Measurements from ENCODE around the gene PHACTR2. TPM values are rescaled to one million over a fixed set of nuclear protein-coding genes. Genes with fewer than 3 reads are reported as not detected.

PHACTR2 gene
- total RNA-seq, 4 donors from 2014 or later: 25.4 to 31.8 (median 26.1) TPM

DNA sequence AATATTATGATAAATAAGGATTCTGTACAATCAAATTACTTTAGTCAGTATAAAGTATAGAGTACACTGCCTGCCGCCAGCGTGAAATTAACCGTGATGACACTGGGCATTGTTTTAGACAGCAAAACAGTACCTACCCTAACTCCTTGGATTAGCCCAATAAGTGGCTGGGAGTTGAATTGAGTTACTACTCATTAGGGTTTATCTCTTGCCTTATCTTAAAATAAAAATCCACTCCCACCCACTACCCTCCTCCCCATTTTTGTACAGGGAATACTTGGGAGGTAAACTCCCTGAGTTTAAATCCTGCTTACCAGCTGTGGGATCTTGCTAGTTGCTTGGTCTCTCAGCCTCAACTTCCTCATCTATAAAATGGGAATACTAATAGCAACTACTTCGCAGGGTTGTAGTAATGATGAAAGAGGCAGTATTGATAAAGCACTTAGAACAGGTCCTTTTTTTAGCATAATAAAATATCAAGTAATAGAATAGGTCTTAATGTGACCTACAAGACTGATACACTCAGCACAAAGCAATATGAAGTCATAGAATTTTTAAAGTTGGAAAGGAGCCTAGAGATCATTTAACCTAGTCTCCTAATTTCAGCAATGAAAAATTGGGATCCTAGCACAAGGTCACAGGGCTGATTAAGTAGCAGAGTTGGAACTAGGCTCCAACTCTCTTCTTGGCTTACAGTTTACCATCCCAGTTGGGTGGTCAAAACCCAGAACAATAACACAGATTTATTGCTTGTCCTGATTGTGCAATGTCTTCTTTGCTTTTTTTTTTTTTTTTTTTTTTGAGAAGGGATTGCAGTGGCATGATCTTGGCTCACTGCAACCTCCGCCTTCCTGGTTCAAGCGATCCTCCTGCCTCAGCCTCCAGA is 23.8 kb downstream of the PHACTR2 start:
- in situ Hi-C loops (cut with MboI; ENCODE audit: low sequenced_read_pairs in 4 of 4): no loop called here
- Histone ChIP-seq H3K4me3 (no peak overlapping the region), H3K36me3 (no peaks in the 10 kb centered on the region), H3K4me1 (peaks cover 37 to 44% of the 10 kb centered on the region in 2 donors), H3K9me3 (no peaks in the 10 kb centered on the region), H3K27ac (peak overlapping the region; percentile 18 to 52 (median 36)), H3K27me3 (no peaks in the 10 kb centered on the region)
- TF ChIP-seq POLR2A (IDR thresholded peaks at IDR 0.05): no peak
- TF ChIP-seq, protein P1, sequence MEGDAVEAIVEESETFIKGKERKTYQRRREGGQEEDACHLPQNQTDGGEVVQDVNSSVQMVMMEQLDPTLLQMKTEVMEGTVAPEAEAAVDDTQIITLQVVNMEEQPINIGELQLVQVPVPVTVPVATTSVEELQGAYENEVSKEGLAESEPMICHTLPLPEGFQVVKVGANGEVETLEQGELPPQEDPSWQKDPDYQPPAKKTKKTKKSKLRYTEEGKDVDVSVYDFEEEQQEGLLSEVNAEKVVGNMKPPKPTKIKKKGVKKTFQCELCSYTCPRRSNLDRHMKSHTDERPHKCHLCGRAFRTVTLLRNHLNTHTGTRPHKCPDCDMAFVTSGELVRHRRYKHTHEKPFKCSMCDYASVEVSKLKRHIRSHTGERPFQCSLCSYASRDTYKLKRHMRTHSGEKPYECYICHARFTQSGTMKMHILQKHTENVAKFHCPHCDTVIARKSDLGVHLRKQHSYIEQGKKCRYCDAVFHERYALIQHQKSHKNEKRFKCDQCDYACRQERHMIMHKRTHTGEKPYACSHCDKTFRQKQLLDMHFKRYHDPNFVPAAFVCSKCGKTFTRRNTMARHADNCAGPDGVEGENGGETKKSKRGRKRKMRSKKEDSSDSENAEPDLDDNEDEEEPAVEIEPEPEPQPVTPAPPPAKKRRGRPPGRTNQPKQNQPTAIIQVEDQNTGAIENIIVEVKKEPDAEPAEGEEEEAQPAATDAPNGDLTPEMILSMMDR (IDR thresholded peaks at IDR 0.05 in 4 of 5, conservative IDR thresholded peaks at IDR 0.05 in 1 of 5): no peak
- no peak for DNase-seq
- peak; percentile 59 to 60 for ATAC-seq
- intact Hi-C loops (cut with DNase I; ENCODE audit: low total_unique reads): no loop called here

DNA sequence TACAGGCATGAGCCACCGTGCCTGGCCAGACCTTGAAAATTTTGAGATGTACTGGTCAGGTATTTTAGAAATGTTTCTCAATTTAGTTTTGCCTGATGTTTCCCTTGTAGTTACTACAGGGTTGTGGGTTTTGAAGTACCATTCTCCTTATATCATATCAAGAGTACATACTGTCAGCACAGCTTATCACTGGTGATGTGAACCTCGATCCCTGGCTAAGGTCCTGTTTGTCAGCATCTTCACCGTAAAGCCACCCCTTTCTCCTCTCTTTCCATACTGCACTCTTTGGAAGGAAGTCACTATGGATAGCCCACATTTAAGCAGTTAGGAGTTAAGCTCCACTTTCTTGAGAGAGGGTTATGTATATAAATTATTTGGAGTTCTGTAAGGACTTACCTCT is 27.8 kb downstream of the PHACTR2 start:
- Histone ChIP-seq H3K27ac (no peak overlapping the region), H3K36me3 (no peaks in the 10 kb centered on the region), H3K4me3 (no peak overlapping the region), H3K27me3 (no peaks in the 10 kb centered on the region), H3K4me1 (peaks cover 2 to 16% of the 10 kb centered on the region in 2 donors), H3K9me3 (no peaks in the 10 kb centered on the region)
- intact Hi-C loops (cut with DNase I; ENCODE audit: low total_unique reads): no loop called here
- TF ChIP-seq POLR2A (IDR thresholded peaks at IDR 0.05): no peak
- TF ChIP-seq, protein P1 (IDR thresholded peaks at IDR 0.05 in 4 of 5, conservative IDR thresholded peaks at IDR 0.05 in 1 of 5): no peak
- in situ Hi-C loops (cut with MboI; ENCODE audit: low sequenced_read_pairs in 4 of 4): no loop called here
- no peak for ATAC-seq
- DNase-seq: no peak

DNA sequence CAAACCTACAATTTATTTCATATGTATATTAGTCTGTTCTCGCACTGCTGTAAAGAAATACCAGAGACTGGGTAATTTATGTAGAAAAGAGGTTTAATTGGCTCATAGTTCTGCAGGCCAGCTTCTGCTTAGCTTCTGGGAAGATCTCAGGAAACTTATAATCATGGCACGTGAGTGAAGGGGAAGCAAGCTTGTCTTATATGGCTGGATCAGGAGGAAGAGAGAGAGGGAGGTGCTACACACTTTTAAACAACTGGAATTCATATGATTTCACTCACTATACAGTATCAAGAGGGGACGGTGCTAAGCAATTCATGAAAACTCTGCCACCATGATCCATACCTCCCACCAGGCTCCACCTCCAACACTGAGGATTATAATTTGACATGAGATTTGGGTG is 29.9 kb downstream of the PHACTR2 start:
- no peak overlapping the region for H3K4me3 ChIP-seq
- intact Hi-C loops (cut with DNase I; ENCODE audit: low total_unique reads): no loop called here

DNA sequence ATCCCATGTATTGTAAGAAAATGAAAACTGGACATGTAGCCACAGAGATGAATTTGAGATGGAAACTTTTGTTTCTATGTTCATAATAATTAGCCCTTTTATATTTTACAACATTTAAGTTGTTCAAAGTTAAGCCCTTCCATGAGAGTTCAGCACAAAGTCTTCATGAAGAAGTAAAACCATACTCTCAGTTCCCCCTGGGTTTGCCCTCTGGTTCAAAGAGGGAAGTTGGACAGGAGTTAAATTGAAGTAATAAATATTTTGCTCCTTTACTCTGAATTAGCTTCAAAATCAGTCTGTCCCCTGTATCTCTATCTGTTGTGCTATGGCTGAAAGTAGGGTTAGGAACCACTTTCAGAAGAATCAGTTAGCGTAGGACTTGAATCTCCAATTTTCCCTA is 31.1 kb downstream of the PHACTR2 start:
- Histone ChIP-seq H3K27ac (no peak overlapping the region), H3K4me3 (no peak overlapping the region), H3K36me3 (no peaks in the 10 kb centered on the region), H3K9me3 (no peaks in the 10 kb centered on the region), H3K27me3 (no peaks in the 10 kb centered on the region), H3K4me1 (peaks cover 0 to 3% of the 10 kb centered on the region in 2 donors)
- no peak for ATAC-seq
- DNase-seq: no peak
- in situ Hi-C loops (cut with MboI; ENCODE audit: low sequenced_read_pairs in 4 of 4) (no loop called here), intact Hi-C loops (cut with DNase I; ENCODE audit: low total_unique reads) (no loop called here)
- TF ChIP-seq, protein P1 (IDR thresholded peaks at IDR 0.05 in 4 of 5, conservative IDR thresholded peaks at IDR 0.05 in 1 of 5): no peak
- no peak for TF ChIP-seq POLR2A (IDR thresholded peaks at IDR 0.05)

More for the DNA sequence above, 29.9 kb downstream of the PHACTR2 start:
- Histone ChIP-seq H3K36me3 (no peaks in the 10 kb centered on the region), H3K4me1 (peaks cover 0 to 3% of the 10 kb centered on the region in 2 donors), H3K27ac (no peak overlapping the region), H3K9me3 (no peaks in the 10 kb centered on the region), H3K27me3 (no peaks in the 10 kb centered on the region)
- TF ChIP-seq, protein P1 (IDR thresholded peaks at IDR 0.05 in 4 of 5, conservative IDR thresholded peaks at IDR 0.05 in 1 of 5): no peak
- ATAC-seq: no peak
- DNase-seq: no peak
- in situ Hi-C loops (cut with MboI; ENCODE audit: low sequenced_read_pairs in 4 of 4): no loop called here
